NCI-H748 (cell line): ENCODE data around the gene BFSP2.

Experiments used
- DNase-seq: peaks from one replicate; lab custom pipeline; 2025; ENCODE audit not compliant: unreplicated experiment; lab: John Stamatoyannopoulos, UW

The BFSP2 gene

GRCh38 chr3:133400006-133400515 lies at the start of gene BFSP2:
TSS of gene BFSP2 (plus strand) at chr3:133400056. CDS start at chr3:133400084, 28 bp downstream.
- no peak for DNase-seq

DNA sequence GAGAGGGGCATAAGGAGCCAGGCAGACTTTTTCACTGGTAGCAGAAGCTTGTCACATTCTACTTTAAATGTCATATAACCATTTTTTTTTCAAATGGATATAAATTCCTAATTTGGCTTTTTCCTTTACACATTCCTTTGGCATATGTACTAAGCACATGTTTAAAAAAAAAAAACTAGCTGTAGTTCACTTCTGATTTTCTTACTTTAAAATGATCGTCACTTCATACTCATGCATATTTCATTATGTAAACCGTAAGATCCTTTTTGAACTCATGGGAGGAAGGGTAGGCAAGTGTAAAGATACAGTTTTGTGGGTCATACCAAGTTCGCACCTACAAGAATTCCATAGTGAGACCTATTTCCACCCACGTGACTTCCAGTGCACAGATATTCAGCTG lies 45.1 kb upstream of the BFSP2 start:
- no peak for DNase-seq

GRCh38 chr3:133360476-133360875 lies 39.4 kb upstream of the BFSP2 start:
- DNase-seq: no peak

GRCh38 chr3:133361011-133361410 lies 38.8 kb upstream of the BFSP2 start:
- DNase-seq: no peak

DNA sequence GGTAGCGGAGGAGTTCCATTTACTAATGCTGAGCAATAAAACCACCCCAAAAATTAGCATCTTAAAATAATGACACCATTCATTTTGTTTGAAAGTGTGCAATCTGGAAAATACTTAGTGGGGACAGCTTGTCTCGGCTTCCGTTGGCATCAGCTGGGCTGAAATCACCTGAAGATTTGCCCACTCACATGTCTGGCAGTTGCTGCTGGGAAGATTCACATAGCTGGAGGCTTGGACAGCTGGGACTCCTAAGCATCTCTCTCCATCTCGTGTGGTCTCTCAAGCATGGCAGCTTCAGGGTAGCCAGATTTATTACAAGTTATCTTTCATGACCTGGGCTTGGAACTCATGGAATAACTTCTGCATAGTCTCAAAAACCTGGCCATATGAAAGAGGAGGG lies 38.4 kb upstream of the BFSP2 start:
- no peak for DNase-seq

- DNase-seq: peak; percentile 74
Observed at GRCh38 chr3:133362539-133362938, 37.3 kb upstream of the BFSP2 start.

DNA sequence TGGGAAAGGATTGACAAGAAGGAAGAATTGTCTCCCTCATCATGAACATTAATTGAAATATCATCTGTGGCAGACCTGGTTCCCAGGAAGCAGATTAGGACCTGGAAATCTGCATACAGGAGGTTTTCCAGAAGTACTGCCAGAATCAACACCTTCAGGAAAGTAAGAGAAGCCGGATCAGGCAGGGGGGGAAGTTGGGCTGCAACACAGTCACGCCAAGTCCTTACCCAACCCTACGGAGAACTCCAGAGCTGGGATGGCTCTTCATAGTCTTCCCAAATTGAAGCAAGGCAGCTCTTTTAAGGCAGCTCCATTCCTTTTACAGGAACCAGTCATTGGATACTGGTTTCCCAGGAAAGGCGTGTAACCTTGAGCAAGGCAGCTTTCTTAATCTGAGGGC lies 35.2 kb upstream of the BFSP2 start:
- DNase-seq: no peak

DNA sequence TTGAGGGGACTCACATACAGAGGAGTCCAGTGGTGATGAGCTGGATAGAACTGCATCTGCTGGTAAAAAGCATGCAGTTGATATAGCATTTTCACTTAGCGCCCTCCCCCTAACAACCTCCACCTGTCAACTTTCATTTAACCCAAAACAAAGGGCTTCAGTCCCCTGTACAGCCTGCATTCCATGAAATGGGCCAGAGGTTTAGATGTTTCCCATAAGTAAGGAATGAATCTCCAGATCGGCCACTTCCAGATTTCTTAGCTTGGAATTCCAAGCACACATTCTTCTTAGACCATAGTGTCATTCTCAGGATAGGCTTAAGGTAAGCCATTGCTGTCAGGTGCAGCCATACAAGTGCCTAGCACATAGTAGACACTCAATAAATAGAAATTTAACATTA lies 32.9 kb upstream of the BFSP2 start:
- no peak for DNase-seq

DNA sequence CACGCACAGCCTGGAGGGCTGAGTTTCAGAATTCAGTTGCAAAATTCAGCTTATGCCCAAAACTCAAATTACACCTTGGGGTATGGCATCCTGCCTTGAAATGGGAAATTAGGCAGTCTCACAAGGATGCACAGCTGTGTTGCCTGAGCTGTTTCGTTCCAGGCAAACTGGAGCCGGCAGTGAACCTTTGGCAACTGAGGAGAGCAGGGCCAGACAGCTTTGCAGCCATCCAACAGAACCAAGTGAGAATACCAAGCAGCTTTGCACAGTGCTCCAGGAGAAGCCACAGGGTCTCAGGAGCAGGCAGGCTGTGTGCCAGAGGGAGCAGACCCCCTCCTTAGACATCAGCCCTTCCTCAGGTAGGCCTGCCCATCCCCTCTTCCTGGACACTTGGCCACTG lies 32.5 kb upstream of the BFSP2 start:
- DNase-seq: no peak

- no peak for DNase-seq
Observed at GRCh38 chr3:133367956-133368355, 31.9 kb upstream of the BFSP2 start.

DNA sequence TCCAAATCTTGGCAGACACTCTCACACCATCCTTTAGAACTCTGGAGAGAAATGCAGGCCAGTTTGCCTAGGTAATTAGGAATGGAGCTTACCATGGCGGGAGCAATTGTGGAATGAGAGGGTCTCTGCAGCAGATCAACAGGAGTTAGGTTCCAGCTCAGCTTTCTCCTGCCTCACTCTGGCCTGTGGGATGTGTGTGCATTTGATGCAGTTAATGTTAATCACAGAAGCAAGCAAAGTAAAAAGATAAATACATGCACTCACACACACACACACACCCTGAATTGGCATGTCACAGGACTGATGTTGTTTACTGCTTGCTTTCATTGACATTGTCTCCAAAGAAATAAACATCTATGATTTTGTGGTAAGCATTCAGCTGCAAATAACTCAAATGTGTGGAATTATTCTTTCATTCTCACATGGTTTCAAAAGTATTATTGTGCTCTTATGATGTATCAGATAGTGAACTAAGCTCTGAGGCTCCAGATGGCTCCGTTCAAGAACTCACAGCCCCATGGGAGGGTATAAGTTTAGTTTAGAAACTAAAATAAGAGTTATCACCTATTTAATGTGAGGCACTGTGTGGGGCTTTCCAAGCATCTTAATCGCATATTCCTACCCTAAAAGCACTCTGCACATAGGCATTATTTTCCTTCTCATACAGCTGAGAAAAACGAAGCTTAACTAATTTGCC lies 31.3 kb upstream of the BFSP2 start:
- DNase-seq: no peak

DNA sequence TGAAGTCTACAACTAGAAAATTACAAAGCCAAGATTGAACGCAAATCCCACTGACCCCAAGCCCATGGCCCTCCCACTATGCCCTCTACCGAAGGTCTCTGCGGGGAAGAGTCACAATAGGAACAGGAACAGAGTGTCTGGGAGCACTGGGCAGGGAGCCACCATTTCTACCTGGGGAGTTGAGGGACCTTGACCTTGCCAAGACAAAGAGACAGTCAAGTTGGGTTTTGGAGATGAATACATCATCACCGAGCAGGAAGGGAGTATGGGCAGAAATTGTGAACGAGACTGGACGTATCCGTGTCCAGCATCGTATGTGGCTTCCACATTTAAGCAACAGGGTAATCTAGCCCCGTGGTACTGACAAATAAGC lies 30.8 kb upstream of the BFSP2 start:
- no peak for DNase-seq

DNA sequence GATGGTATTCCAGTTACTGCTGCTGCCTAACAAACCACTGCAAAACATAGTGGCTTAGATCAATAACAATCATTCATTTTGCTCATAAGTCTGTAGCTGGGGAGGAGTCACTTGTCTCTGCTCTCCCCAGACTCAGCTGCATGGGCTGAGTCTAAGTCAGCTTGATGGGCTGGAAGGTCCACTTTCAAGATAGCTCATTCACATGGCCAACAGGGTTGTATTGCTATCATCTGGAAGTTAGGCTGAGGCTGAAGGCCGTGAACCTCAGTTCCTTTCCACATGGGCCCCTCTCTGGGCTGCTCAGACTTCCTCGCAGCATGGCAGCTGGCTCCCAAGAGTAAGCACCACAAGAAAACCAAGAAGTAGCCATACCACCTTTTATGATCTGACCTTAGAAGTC lies 28.7 kb upstream of the BFSP2 start:
- DNase-seq: no peak

GRCh38 chr3:133371676-133372075 lies 28.2 kb upstream of the BFSP2 start:
- DNase-seq: no peak

DNA sequence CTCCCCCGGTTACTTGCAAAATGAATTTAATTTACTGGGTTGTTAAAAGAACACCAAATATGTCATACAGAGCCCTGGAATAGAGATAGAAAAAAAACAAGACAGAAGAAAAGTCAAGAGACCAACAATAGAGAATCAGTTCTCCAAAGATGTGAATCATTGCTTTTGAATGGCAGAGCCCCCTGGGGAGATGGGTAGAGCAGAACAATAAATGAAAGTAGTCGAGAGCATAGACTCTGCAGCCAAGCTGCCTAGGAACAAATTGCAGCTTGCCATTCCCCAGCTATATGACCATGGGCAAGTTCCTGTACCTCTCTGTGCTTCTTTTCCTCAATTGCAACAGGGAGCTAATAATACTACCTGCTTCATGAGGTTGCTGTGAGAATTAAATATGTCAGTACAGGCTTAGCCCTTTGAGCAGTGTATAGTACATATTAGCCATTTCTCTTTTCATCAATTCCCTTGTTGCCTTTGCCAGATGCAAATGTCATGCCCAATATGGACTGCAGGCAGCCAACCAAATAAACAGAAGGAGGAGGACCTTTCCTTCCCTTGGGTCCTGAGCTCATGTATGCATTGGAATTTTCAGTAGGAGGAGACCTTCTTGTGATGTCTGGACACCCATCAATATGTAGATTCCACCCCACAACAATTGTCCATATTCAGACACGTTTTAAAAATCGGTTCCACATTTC lies 25.0 kb upstream of the BFSP2 start:
- DNase-seq: no peak

DNA sequence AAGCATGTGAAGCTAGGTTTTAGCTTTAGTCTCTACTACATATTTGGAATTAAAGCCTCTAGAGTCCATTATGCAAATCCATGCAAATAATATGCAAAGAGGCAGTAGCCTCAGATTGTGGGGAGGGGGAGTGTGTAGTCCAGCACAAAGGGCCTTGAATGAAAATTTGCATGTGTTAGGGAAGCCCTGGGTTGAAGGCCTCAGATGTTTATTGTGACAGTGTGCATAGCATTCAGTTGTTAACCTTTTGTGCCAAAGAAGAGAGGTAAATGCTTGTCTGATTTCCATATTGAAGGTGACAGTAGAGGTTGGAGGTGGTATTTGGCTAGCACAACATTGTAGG lies 24.5 kb upstream of the BFSP2 start:
- DNase-seq: no peak

DNA sequence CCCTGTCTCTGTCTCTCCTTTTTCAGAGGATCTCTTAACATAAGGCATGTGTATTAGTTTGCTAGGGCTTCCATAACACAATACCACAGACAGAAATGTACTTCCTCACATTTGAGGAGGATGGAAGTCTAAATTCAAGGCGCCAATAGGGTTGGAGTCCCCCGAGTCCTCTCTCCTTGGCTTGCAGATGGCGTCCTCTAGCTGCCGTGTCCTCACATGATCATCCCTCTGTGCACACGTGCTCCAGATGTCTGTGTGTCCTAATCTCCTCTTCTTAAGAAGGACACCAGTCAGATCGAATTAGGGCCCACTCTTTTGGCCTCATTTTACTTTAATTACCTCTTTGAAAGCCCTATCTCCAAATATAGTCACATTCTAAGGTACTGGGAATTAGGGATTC lies 23.0 kb upstream of the BFSP2 start:
- peak; percentile 39 for DNase-seq

- peak; percentile 30 for DNase-seq
Observed at GRCh38 chr3:133377396-133377795, 22.5 kb upstream of the BFSP2 start.

DNA sequence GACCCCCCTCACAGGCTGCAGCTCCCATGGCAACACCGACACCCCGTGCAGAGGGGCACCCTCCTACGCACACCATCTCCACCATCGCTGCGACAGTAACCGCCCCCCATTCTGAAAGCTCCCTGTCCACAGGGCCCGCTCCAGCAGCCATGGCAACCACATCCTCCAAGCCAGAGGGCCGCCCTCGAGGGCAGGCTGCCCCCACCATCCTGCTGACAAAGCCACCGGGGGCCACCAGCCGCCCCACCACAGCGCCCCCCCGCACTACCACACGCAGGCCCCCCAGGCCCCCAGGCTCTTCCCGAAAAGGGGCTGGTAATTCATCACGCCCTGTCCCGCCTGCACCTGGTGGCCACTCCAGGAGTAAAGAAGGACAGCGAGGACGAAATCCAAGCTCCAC lies 19.9 kb upstream of the BFSP2 start:
- no peak for DNase-seq

GRCh38 chr3:133380481-133381225 lies 19.2 kb upstream of the BFSP2 start:
- DNase-seq: no peak

- DNase-seq: no peak
Observed at GRCh38 chr3:133381346-133382109, 18.3 kb upstream of the BFSP2 start.
